GM19193 (cell line): ENCODE measurements around the gene TMEM184A.

Experiments used
- POLR2A ChIP-seq: IDR thresholded peaks from 4 replicates; pipeline ENCODE4 v1.6.1; 2011; ENCODE audit not compliant: insufficient read depth, insufficient read length; ENCODE audit errors: extremely low read depth

TMEM184A gene

GRCh38 chr7:1552200-1552599 is 3.8 kb downstream of the TMEM184A start:
- no peak for TF ChIP-seq POLR2A

- no peak for TF ChIP-seq POLR2A
Measured at GRCh38 chr7:1550846-1551155, 5.2 kb downstream of the TMEM184A start.

GRCh38 chr7:1550005-1550845 is 5.8 kb downstream of the TMEM184A start:
- no peak for TF ChIP-seq POLR2A

- TF ChIP-seq POLR2A: no peak
Measured at GRCh38 chr7:1549357-1550004, 6.5 kb downstream of the TMEM184A start.

GRCh38 chr7:1548944-1549343 is 7.1 kb downstream of the TMEM184A start:
- TF ChIP-seq POLR2A: no peak

GRCh38 chr7:1548438-1548831 is 7.6 kb downstream of the TMEM184A start:
- TF ChIP-seq POLR2A: no peak

GRCh38 chr7:1547777-1548437 is 8.1 kb downstream of the TMEM184A start:
- TF ChIP-seq POLR2A: no peak

GRCh38 chr7:1546909-1547776 is 8.9 kb downstream of the TMEM184A start:
- TF ChIP-seq POLR2A: no peak

- TF ChIP-seq POLR2A: no peak
Measured at GRCh38 chr7:1546274-1546908, 9.6 kb downstream of the TMEM184A start.

GRCh38 chr7:1545417-1546246 is 10.4 kb downstream of the TMEM184A start:
- no peak for TF ChIP-seq POLR2A

GRCh38 chr7:1544896-1545416 is 11.0 kb downstream of the TMEM184A start:
- TF ChIP-seq POLR2A: no peak

GRCh38 chr7:1544178-1544895 is 11.7 kb downstream of the TMEM184A start:
- TF ChIP-seq POLR2A: no peak

- TF ChIP-seq POLR2A: no peak
Measured at GRCh38 chr7:1543826-1544177, 12.2 kb downstream of the TMEM184A start.
